GM20000 (cell line): ENCODE results near the gene PIP4K2A.

Experiments used
- DNase-seq: peaks from one replicate; pipeline ENCODE4 v3.0.0; 2012; ENCODE audit warnings: low spot score
- TF ChIP-seq, protein P1 (sequence below): IDR thresholded peaks from 2 replicates; pipeline ENCODE4 v1.5.1; 2012; ENCODE audit warnings: mild to moderate bottlenecking, control low read depth; ENCODE audit errors: extremely low read depth, missing control alignments

The PIP4K2A gene

DNA sequence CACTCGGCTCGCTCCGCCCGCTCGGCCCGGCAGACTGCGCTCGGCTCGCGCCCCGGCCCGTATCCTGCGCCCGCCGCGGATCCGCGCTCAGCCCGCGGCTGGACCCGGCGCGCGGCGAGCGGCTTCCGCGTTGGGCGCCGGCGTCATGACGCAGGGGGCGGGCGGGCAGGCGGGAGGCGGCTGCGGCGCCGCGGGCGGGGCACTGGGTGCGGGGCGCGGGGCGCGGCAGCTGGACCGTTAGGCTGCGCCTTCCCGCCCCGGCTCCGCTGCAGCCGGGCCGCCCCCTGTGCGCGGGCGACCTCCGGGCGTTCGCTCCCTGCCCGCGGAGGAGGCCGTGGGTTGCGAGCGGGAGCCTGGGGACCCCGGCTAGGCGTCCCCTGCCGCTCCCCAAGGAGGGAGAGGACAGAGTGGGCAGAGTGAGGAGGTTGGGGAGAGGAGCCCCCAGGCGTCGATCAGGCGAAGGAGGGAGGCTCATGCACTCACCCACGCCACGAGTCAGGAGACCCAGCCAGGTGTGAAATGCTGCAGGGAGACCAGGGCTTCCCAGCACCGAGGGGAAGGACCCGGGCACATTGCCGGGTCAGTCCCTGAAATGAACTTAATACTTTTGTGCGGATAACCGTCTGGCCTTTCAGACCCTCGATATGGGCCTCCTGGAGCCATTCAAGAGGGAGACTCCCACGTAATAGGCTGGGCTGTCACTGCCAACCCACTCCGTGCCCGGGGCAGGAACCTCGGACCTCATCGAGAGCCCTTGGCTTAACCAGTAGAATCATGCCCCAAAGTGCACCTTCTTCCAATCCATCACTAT is at the start of gene PIP4K2A:
Gene PIP4K2A, minus strand, starts transcription at position 100 of the 811 bp plus-strand sequence. CDS start 252 bp downstream, outside the sequence.
- peak; percentile 95 for DNase-seq
- TF ChIP-seq, protein P1, sequence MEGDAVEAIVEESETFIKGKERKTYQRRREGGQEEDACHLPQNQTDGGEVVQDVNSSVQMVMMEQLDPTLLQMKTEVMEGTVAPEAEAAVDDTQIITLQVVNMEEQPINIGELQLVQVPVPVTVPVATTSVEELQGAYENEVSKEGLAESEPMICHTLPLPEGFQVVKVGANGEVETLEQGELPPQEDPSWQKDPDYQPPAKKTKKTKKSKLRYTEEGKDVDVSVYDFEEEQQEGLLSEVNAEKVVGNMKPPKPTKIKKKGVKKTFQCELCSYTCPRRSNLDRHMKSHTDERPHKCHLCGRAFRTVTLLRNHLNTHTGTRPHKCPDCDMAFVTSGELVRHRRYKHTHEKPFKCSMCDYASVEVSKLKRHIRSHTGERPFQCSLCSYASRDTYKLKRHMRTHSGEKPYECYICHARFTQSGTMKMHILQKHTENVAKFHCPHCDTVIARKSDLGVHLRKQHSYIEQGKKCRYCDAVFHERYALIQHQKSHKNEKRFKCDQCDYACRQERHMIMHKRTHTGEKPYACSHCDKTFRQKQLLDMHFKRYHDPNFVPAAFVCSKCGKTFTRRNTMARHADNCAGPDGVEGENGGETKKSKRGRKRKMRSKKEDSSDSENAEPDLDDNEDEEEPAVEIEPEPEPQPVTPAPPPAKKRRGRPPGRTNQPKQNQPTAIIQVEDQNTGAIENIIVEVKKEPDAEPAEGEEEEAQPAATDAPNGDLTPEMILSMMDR, result no peak

DNA sequence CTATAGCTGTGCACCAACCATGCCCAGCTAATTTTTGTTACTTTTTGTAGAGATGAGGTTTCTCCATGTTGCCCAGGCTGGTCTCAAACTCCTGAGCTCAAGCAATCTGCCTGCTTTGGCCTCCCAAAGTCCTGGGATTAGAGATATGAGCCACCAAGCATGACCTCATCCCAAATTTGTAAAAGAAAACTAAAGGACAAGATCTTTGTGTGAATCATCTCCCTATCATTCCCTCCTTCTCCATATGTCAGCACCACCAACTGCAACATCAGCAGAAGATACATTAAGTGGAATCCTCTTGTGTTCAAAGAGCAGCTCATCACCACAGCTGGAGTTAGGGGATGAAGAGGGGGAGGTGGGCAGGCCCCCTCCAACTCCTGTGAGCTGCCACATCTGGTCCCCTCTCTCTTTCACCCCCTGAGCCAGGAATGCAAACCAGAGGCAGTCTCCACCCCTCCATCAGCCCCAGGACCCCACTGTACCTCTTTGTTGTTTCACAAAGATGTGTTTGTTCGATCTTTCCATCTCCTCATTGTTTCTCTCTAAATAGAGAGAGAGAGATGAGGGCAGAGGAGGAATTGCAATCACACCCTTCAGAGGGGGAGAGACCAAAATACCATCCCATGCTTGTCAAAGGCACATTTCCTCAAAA is 47.3 kb upstream of the PIP4K2A start:
- DNase-seq, result no peak
- TF ChIP-seq, protein P1, result no peak

DNA sequence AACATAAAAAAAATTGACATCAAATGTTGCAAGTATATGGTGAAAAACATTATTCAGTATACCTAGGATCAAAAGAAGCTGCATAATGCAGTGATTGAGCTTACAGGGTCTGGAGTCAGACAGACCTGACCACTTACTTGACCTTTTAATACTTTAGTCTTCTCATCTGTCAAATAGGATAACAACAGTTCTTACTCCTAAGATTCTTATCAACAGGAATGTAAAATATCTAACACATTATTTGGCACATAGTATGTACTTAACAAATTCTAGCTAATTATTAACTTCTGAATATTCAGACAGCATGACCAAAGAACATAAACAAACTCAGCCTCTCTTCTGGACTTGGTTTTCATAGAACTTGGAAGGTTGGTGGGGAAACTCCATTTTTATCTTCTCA is 45.6 kb upstream of the PIP4K2A start:
- TF ChIP-seq, protein P1, result no peak
- DNase-seq, result no peak

DNA sequence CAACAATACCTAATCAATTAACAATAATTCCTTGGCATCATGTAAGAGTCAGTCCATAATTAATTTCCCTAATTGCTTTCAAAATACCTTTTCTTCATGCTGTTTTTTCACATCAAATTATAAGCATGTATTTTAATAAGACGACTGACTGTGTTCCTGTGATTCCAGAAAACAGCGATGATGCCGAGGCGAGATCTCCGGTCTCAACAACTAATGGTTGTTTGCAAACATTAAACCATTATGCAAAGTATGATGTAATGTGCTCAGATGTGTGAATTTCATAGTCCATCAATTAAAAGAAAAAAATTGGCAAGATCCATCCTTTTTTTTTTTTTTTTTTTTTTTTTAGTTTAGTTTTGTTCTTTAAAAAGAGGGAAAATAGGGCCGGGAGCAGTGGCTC is 44.5 kb upstream of the PIP4K2A start:
- no peak for DNase-seq
- TF ChIP-seq, protein P1, result no peak

DNA sequence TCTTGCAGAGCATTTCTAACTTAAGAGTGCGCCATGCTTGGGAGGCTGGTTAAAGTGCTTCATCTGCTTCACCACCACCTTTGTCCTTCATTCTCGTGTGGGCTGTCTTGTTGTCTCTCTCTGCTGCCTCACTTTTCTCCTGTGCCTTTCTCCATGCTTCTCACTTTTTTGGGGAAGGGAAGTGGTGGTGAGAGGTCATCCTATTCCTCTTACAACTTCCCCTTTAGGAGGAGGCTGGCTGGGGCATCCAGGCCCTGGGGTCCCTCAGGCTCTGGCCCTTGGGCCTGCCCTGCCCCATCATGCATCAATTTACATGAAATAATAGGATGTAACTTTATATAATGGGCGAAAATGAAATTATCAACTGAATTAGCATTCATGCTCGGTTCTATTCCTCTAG is 39.9 kb upstream of the PIP4K2A start:
- DNase-seq, result no peak
- TF ChIP-seq, protein P1, result no peak

DNA sequence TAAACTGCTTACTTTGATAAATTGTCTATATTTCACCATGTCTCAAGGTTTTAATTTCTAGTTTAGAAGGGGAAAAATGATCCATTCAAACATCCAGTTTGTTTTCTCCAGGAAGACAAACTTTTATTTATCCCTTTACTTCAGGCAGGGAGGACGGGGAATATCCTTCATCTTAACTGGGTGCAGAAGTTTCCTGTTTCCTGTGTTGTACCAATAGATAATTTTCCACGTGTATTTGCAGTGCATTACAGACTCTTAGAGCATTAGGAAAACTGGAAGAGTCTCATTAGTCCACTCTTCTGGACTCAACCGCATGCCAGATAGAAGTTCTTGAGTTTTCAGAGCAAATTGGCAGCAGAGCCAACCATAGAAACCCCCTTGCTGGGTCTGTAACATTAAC is 39.4 kb upstream of the PIP4K2A start:
- DNase-seq, result no peak
- TF ChIP-seq, protein P1, result no peak

DNA sequence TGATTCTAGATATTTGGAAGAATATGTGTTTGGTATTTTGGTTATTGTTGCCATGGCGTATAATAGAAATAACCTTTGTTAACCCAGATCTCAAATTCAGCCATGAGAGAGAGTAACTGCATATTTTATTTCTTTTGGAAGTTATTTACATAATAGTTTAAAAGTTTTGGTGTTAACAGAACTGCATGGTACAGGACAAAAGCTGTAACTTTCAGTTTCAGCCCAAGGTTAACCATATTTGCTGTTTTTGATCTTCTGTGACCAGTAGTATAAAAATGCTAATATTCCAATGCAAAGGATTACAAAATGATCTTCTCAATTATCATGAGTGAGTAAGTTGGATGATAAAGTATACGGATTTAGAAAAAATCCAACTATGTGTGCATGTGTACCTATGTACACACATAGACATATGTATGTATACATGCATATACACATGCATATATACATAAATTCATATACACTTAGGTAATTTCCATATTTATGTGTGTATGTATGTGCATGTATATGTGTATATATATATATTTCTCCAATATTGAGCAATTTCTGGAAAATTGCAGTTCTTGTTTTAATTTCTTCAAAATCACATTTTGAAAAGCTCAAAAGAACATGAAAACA is 38.0 kb upstream of the PIP4K2A start:
- TF ChIP-seq, protein P1, result no peak
- no peak for DNase-seq
